H1 (cell line): Measurements from ENCODE around the gene RAB25. TPM values are rescaled to one million over a fixed set of nuclear protein-coding genes. Genes with fewer than 3 reads are reported as not detected.

Experiments used
- CTCF ChIA-PET: fragments of 300-600 bp; sonication (Branson Sonifier 250); formaldehyde crosslinking; loops from one replicate; lab custom pipeline; 2021; ENCODE audit not compliant: partially characterized antibody; lab: Charles Lee
- POLR2A ChIA-PET: fragments of 300-600 bp; sonication (Branson Sonifier 250); formaldehyde crosslinking; loops from one replicate; lab custom pipeline; 2021; ENCODE audit warnings: inconsistent platforms; ENCODE audit not compliant: partially characterized antibody; lab: Charles Lee
- DNase-seq, 2 experiments: peaks; one replicate each; pipeline versions ENCODE4 v3.0.0 to v3.0.0-alpha.2; 2010 to 2022; ENCODE audit warnings: low spot score in 2 of 2, low read depth in 1 of 2, mixed read lengths in 1 of 2
- FAIRE-seq: peaks from 2 replicates; lab custom pipeline; 2011; peaks lifted over from hg19 to GRCh38; lab: Jason Lieb, UNC
- H2AFZ ChIP-seq: 2 replicates; pipeline ENCODE4 v1.8.1; 2012; ENCODE audit warnings: low read length, inconsistent platforms
- H2AK5ac ChIP-seq: 2 replicates; pipeline ENCODE4 v1.6.1; 2013; ENCODE audit warnings: low read depth, low read length
- H2BK120ac ChIP-seq: replicated peaks from 2 replicates; pipeline ENCODE3; 2013; ENCODE audit warnings: low read depth, low read length, inconsistent platforms
- H2BK12ac ChIP-seq: 2 replicates; pipeline ENCODE4 v1.6.1; 2013; ENCODE audit warnings: low read depth, low read length
- H2BK15ac ChIP-seq: 2 replicates; pipeline ENCODE4 v1.6.1; 2013; ENCODE audit warnings: low read length
- H2BK20ac ChIP-seq: 2 replicates; pipeline ENCODE4 v1.6.1; 2013; ENCODE audit warnings: low read length
- H2BK5ac ChIP-seq: 2 replicates; pipeline ENCODE4 v1.6.1; 2013; ENCODE audit warnings: low read depth, low read length
- H3K14ac ChIP-seq: 2 replicates; pipeline ENCODE4 v1.6.1; 2013; ENCODE audit warnings: inconsistent platforms; ENCODE audit not compliant: insufficient read length
- H3K18ac ChIP-seq: 2 replicates; pipeline ENCODE4 v1.6.1; 2013; ENCODE audit warnings: low read length; ENCODE audit errors: extremely low read depth
- H3K23ac ChIP-seq: 2 replicates; pipeline ENCODE4 v1.6.1; 2013; ENCODE audit warnings: inconsistent platforms; ENCODE audit not compliant: insufficient read length
- H3K23me2 ChIP-seq: 2 replicates; pipeline ENCODE4 v1.6.1; 2013; ENCODE audit warnings: low read depth, low read length
- H3K27ac ChIP-seq: 2 replicates; pipeline ENCODE4 v1.6.1; 2011; ENCODE audit warnings: low read depth, low read length, inconsistent platforms
- H3K27me3 ChIP-seq, 4 experiments: replicated peaks in 1 of 4; 1 replicate in 1 of 4; 2 replicates in 3 of 4; pipeline versions ENCODE4 v1.6.1 to v1.8.1; 2011 to 2013; ENCODE audit warnings: low read length in 3 of 4, mild to moderate bottlenecking in 3 of 4, inconsistent platforms in 2 of 4, mixed read lengths in 2 of 4, moderate library complexity in 1 of 4; ENCODE audit not compliant: control insufficient read depth in 3 of 4, insufficient read depth in 3 of 4; ENCODE audit errors: extremely low read depth in 1 of 4
- H3K36me3 ChIP-seq, 4 experiments: 2 replicates each; pipeline versions ENCODE4 v1.6.1 to v1.8.1; 2011 to 2013; ENCODE audit warnings: mild to moderate bottlenecking in 4 of 4, low read length in 3 of 4, moderate library complexity in 2 of 4, control low read depth in 1 of 4, inconsistent platforms in 1 of 4; ENCODE audit not compliant: insufficient read depth in 4 of 4, control insufficient read depth in 2 of 4
- H3K4ac ChIP-seq: replicated peaks from 2 replicates; pipeline ENCODE3; 2013; ENCODE audit warnings: low read length, low read depth, mixed read lengths, inconsistent platforms; ENCODE audit not compliant: insufficient read length
- H3K4me1 ChIP-seq, 4 experiments: replicated peaks in 1 of 4; 1 replicate in 1 of 4; 2 replicates in 3 of 4; pipeline versions ENCODE4 v1.6.1 to v1.8.1; 2011 to 2013; ENCODE audit warnings: low read length in 3 of 4, inconsistent platforms in 2 of 4, mixed read lengths in 1 of 4; ENCODE audit not compliant: insufficient read depth in 4 of 4, control insufficient read depth in 3 of 4
- H3K4me2 ChIP-seq, 2 experiments: 2 replicates each; pipeline versions ENCODE4 v1.6.1 to v1.8.1; 2011 to 2013; ENCODE audit warnings: low read depth in 2 of 2, low read length in 2 of 2, control low read depth in 1 of 2, inconsistent platforms in 1 of 2, mild to moderate bottlenecking in 1 of 2; ENCODE audit not compliant: insufficient read depth in 1 of 2
- H3K4me3 ChIP-seq, 4 experiments: fragments of 200-600, 300-600 bp in 1 of 4; sonication (generic), shearing (Covaris generic), sonication (Bioruptor Twin) in 1 of 4; 2 replicates each; pipeline versions ENCODE4 v1.5.1 to v1.8.1; 2011 to 2016; ENCODE audit warnings: low read length in 4 of 4, low read depth in 3 of 4, control low read depth in 2 of 4, inconsistent platforms in 2 of 4, mild to moderate bottlenecking in 2 of 4, mixed read lengths in 1 of 4, moderate library complexity in 1 of 4; ENCODE audit not compliant: insufficient read depth in 2 of 4; ENCODE audit errors: extremely low read depth in 1 of 4
- H3K56ac ChIP-seq: replicated peaks from 2 replicates; pipeline ENCODE3; 2013; ENCODE audit warnings: low read depth, mild to moderate bottlenecking, mixed read lengths, low read length, inconsistent platforms; ENCODE audit not compliant: insufficient read length
- H3K79me1 ChIP-seq: 2 replicates; pipeline ENCODE4 v1.6.1; 2013; ENCODE audit warnings: low read depth, low read length, control low read depth
- H3K79me2 ChIP-seq, 2 experiments: 2 replicates each; pipeline versions ENCODE4 v1.6.1 to v1.8.1; 2012 to 2013; ENCODE audit warnings: low read length in 2 of 2, mild to moderate bottlenecking in 2 of 2, inconsistent platforms in 1 of 2; ENCODE audit not compliant: insufficient read depth in 2 of 2, control insufficient read depth in 1 of 2
- H3K9ac ChIP-seq, 4 experiments: replicated peaks in 1 of 4; 1 replicate in 1 of 4; 2 replicates in 3 of 4; pipeline versions ENCODE4 v1.6.1 to v1.8.1; 2011 to 2013; ENCODE audit warnings: low read depth in 3 of 4, low read length in 3 of 4, control low read depth in 2 of 4, mild to moderate bottlenecking in 2 of 4, moderate library complexity in 2 of 4, inconsistent platforms in 1 of 4; ENCODE audit errors: extremely low read depth in 1 of 4
- H3K9me3 ChIP-seq, 2 experiments: 2 replicates each; pipeline versions ENCODE4 v1.6.1 to v1.8.1; 2012 to 2013; ENCODE audit warnings: mild to moderate bottlenecking in 2 of 2, moderate library complexity in 2 of 2, control low read depth in 1 of 2, inconsistent platforms in 1 of 2, low read depth in 1 of 2, low read length in 1 of 2, mixed read lengths in 1 of 2; ENCODE audit not compliant: insufficient read depth in 2 of 2
- H4K20me1 ChIP-seq, 2 experiments: replicated peaks in 1 of 2; 2 replicates each; pipeline versions ENCODE3 to v1.8.1; 2011 to 2013; ENCODE audit warnings: inconsistent platforms in 2 of 2, low read length in 2 of 2, mild to moderate bottlenecking in 1 of 2; ENCODE audit not compliant: insufficient read depth in 2 of 2, control insufficient read depth in 1 of 2
- H4K5ac ChIP-seq: 2 replicates; pipeline ENCODE4 v1.6.1; 2013; ENCODE audit warnings: low read length, low read depth, mixed read lengths, inconsistent platforms; ENCODE audit not compliant: insufficient read length
- H4K8ac ChIP-seq: 2 replicates; pipeline ENCODE4 v1.8.0; 2013; ENCODE audit warnings: mild to moderate bottlenecking, moderate library complexity, low read length, inconsistent platforms; ENCODE audit not compliant: insufficient read depth; ENCODE audit errors: extremely low read depth
- H4K91ac ChIP-seq: replicated peaks from 2 replicates; pipeline ENCODE3; 2013; ENCODE audit warnings: low read length, mixed read lengths, inconsistent platforms; ENCODE audit not compliant: insufficient read length
- SAP30 ChIP-seq: fragments of 300-600 bp; sonication (generic); IDR thresholded peaks from 2 replicates; pipeline ENCODE4 v1.7.1; 2012; ENCODE audit warnings: low read length, moderate library complexity, mild to moderate bottlenecking, inconsistent platforms; ENCODE audit not compliant: insufficient read depth, insufficient replicate concordance
- SIN3A ChIP-seq, 2 experiments: IDR thresholded peaks in 1 of 2; conservative IDR thresholded peaks in 1 of 2; 2 replicates each; pipeline ENCODE4 v1.6.1; 2011 to 2012; ENCODE audit warnings: low read length in 2 of 2, improper control_type of control experiment in 1 of 2, low read depth in 1 of 2, mild to moderate bottlenecking in 1 of 2
- SIRT6 ChIP-seq: IDR thresholded peaks from one replicate; pipeline ENCODE4 v1.7.1; 2012; ENCODE audit warnings: low read length, inconsistent platforms
- SIX5 ChIP-seq: IDR thresholded peaks from 2 replicates; pipeline ENCODE4 v1.6.1; 2011; ENCODE audit warnings: mild to moderate bottlenecking, low read depth, low read length
- SUZ12 ChIP-seq: fragments of 200-600 bp; sonication (generic); IDR thresholded peaks from 2 replicates; pipeline ENCODE4 v1.6.1; 2012; ENCODE audit warnings: mild to moderate bottlenecking, inconsistent platforms, low read length, moderate library complexity, mixed read lengths
- WGBS, 2 experiments: shearing (Covaris generic) in 1 of 2; methylation state at CpG; one replicate each; pipeline versions ENCODE4 v1.1.6 to v1.1.7; 2013 to 2015; ENCODE audit warnings: low lambda C conversion rate in 2 of 2, mixed read lengths in 2 of 2, inconsistent platforms in 1 of 2, low coverage in 1 of 2, missing lambda C conversion rate in 1 of 2; ENCODE audit not compliant: insufficient replicate concordance in 2 of 2, insufficient coverage in 1 of 2, insufficient read length in 1 of 2; ENCODE audit errors: extremely low coverage in 1 of 2, missing lambda C conversion rate in 1 of 2; 5-methylcytosine and 5-hydroxymethylcytosine counted together
- polyA plus RNA-seq, 7 experiments: library from polyadenylated mRNA; depleted of rRNA in 3 of 7; stranded (reverse) in 5 of 7; unstranded in 2 of 7; fragments of >200 nt in 5 of 7; fragments of 200-250 nt in 2 of 7; gene quantifications; 1 replicate in 5 of 7; 2 replicates in 1 of 7; 4 replicates in 1 of 7; pipeline versions ENCODE4 v1.2.1 to v1.2.3, GENCODE V29; 2011 to 2013; ENCODE audit warnings: missing spikeins in 2 of 7, mixed read lengths in 2 of 7
- total RNA-seq: library from RNA; stranded (reverse); fragmentation: NEBNext Ultra II Directional; extraction: Animal tissue kit (Norgen Biotek cat#: 25700); gene quantifications from 2 replicates; pipeline ENCODE4 v1.2.1, GENCODE V29; 2021

Gene RAB25
- total and polyA plus RNA-seq, 2 of the 8 experiments (the other 6 are each of a cell fraction or from before 2014, with no cell fraction given), result 34.8 to 98.2 TPM

- FAIRE-seq (no peak), DNase-seq (no peak)
- no peak overlapping the region for H2BK5ac ChIP-seq
- H2BK20ac ChIP-seq, result no peak overlapping the region; the same call in 1 of the 2 replicates
- H3K14ac ChIP-seq, result no peak overlapping the region
- H4K91ac ChIP-seq, result no peak overlapping the region
- no peak overlapping the region for H3K27ac ChIP-seq
- H2AFZ ChIP-seq, result no peak overlapping the region
- H3K4me1 ChIP-seq, result peaks cover 2 to 10% (median 4%) of the 10 kb centered on the region in 4 experiments; a peak in 6 of 7 replicates
- no peaks in the 10 kb centered on the region for H3K23me2 ChIP-seq
- H3K56ac ChIP-seq, result no peak overlapping the region
- ChIA-PET POLR2A (interaction anchor here (0.7 to 29.6 kb wide), 6 partner anchors 10 to 35 kb away, joined by 3 to 763 read pairs (median 4); partner anchors contain the start of gene LMNA), CTCF (interaction anchor here (0.6 to 29.5 kb wide), 19 partner anchors 10 to 154 kb away, joined by 3 to 1994 read pairs (median 4); partner anchors contain the start of genes LMNA, RAB25, SEMA4A and SSR2)
- H3K9me3 ChIP-seq, result no peaks in the 10 kb centered on the region
- H3K79me2 ChIP-seq, result peaks cover 0 to 16% of the 10 kb centered on the region in 2 experiments; a peak in 3 of 4 replicates
- H2AK5ac ChIP-seq, result no peak overlapping the region
- H4K8ac ChIP-seq, result no peak overlapping the region
- H3K4me3 ChIP-seq, result no peak overlapping the region
- no peak overlapping the region for H2BK120ac ChIP-seq
- H2BK12ac ChIP-seq, result no peak overlapping the region; the same call in 1 of the 2 replicates
- no peaks in the 10 kb centered on the region for H3K27me3 ChIP-seq
- no peak overlapping the region for H3K23ac ChIP-seq
- TF ChIP-seq SUZ12, result no peak
- TF ChIP-seq SAP30, result no peak
- TF ChIP-seq SIX5, result no peak
- no peak for TF ChIP-seq SIN3A (conservative IDR thresholded peaks at IDR 0.05 in 1 of 2, IDR thresholded peaks at IDR 0.05 in 1 of 2; ENCODE audit: low read depth in 1 of 2, low read length in 2 of 2)
- TF ChIP-seq SIRT6, result no peak
- no peak overlapping the region for H3K4me2 ChIP-seq
- WGBS, 2 experiments, result 54% methylated on average over 5 of the region's 5 CpGs; no CpG with 5 or more reads in 1 of the 2 experiments
- H4K5ac ChIP-seq, result no peak overlapping the region
- peaks cover 4 to 12% of the 10 kb centered on the region in 2 experiments for H4K20me1 ChIP-seq
- H3K9ac ChIP-seq, result no peak overlapping the region
- peaks cover 0 to 4% (median under 1%) of the 10 kb centered on the region in 4 experiments; a peak in 2 of 8 replicates for H3K36me3 ChIP-seq
- H3K79me1 ChIP-seq, result peaks cover 2% of the 10 kb centered on the region; the same call in 1 of the 2 replicates
- no peak overlapping the region for H3K4ac ChIP-seq
- no peak overlapping the region for H2BK15ac ChIP-seq
- H3K18ac ChIP-seq, result no peak overlapping the region
Observed at GRCh38 chr1:156090138-156090839, 29.3 kb downstream of the RAB25 start.
